Mesenteric fat pad (tissue), 1 donor: ENCODE measurements around the gene SEC24D. TPM values are rescaled to one million over a fixed set of nuclear protein-coding genes. Genes with fewer than 3 reads are reported as not detected.
"Not testable (repeated sequence)": the region's sequence is repeated elsewhere in the genome, so short reads cannot be mapped to it uniquely, and the experiment has no call there.

ENCODE experiments used
- DNase-seq: peaks from one replicate; pipeline ENCODE4 v3.0.0-alpha.2; 2020; ENCODE audit warnings: low spot score
- total RNA-seq: library from RNA; stranded (reverse); fragmentation: NEBNext Ultra II Directional; extraction: Animal tissue kit (Norgen Biotek cat#: 25700); gene quantifications from one replicate; pipeline ENCODE4 v1.2.1, GENCODE V29; 2021
- donor health status: DM: yes; HTN: yes; CAD: no.

Gene SEC24D
- total RNA-seq, 1 donor from 2014 or later: 71.6 TPM

GRCh38 chr4:118811832-118812231, 24.1 kb downstream of the SEC24D start:
- DNase-seq: no peak

GRCh38 chr4:118810991-118811764, 24.7 kb downstream of the SEC24D start:
- no peak for DNase-seq

GRCh38 chr4:118807659-118808058, 28.3 kb downstream of the SEC24D start:
- DNase-seq: no peak

GRCh38 chr4:118803253-118803652, 32.7 kb downstream of the SEC24D start:
- DNase-seq: no peak

- no peak for DNase-seq
Measured at GRCh38 chr4:118801895-118802575, 33.9 kb downstream of the SEC24D start.

GRCh38 chr4:118799231-118799942, 36.5 kb downstream of the SEC24D start:
- no peak for DNase-seq

GRCh38 chr4:118798658-118799057, 37.3 kb downstream of the SEC24D start:
- DNase-seq: no peak

GRCh38 chr4:118797558-118798142, 38.3 kb downstream of the SEC24D start:
- no peak for DNase-seq

GRCh38 chr4:118791690-118792446, 44.1 kb downstream of the SEC24D start:
- DNase-seq: not testable (repeated sequence)

- DNase-seq: no peak
Measured at GRCh38 chr4:118790544-118790943, 45.4 kb downstream of the SEC24D start.

GRCh38 chr4:118788911-118789310, 47.0 kb downstream of the SEC24D start:
- DNase-seq: no peak

GRCh38 chr4:118787844-118788380, 48.0 kb downstream of the SEC24D start:
- DNase-seq: no peak

GRCh38 chr4:118784776-118785175, 51.1 kb downstream of the SEC24D start:
- no peak for DNase-seq

- no peak for DNase-seq
Measured at GRCh38 chr4:118783887-118784286, 52.0 kb downstream of the SEC24D start.

- not testable (repeated sequence) for DNase-seq
Measured at GRCh38 chr4:118782886-118783285, 53.0 kb downstream of the SEC24D start.

- DNase-seq: not testable (repeated sequence)
Measured at GRCh38 chr4:118777649-118778048, 58.3 kb downstream of the SEC24D start.

- not testable (repeated sequence) for DNase-seq
Measured at GRCh38 chr4:118776955-118777640, 58.8 kb downstream of the SEC24D start.

GRCh38 chr4:118776157-118776954, 59.6 kb downstream of the SEC24D start:
- DNase-seq: no peak

GRCh38 chr4:118775405-118775804, 60.5 kb downstream of the SEC24D start:
- DNase-seq: no peak
